Hepatocyte (in vitro differentiated cells): ENCODE data around the gene SLC25A25. TPM values are rescaled to one million over a fixed set of nuclear protein-coding genes. Genes with fewer than 3 reads are reported as not detected.
"Not testable (repeated sequence)": the region's sequence is repeated elsewhere in the genome, so short reads cannot be mapped to it uniquely, and the experiment has no call there.

Experiments
- DNase-seq: peaks from one replicate; pipeline ENCODE4 v3.0.0-alpha.2; 2016; ENCODE audit warnings: low spot score
- H2AFZ ChIP-seq: fragments of 200-600 bp; sonication (generic); 2 replicates; pipeline ENCODE4 v1.6.0; 2016; ENCODE audit warnings: antibody characterized with exemption, mild to moderate bottlenecking
- H3K27ac ChIP-seq: fragments of 200-600 bp; sonication (generic); 2 replicates; pipeline ENCODE4 v1.5.1; 2016; ENCODE audit warnings: mild to moderate bottlenecking
- H3K27me3 ChIP-seq: fragments of 200-600 bp; sonication (generic); 2 replicates; pipeline ENCODE4 v1.6.1; 2016
- H3K36me3 ChIP-seq: fragments of 200-600 bp; sonication (generic); replicated peaks from 2 replicates; pipeline ENCODE4 v1.5.1; 2016; ENCODE audit warnings: low read depth; ENCODE audit not compliant: insufficient read depth
- H3K4me1 ChIP-seq: fragments of 200-600 bp; sonication (generic); 2 replicates; pipeline ENCODE4 v1.5.1; 2016; ENCODE audit warnings: mild to moderate bottlenecking, moderate library complexity; ENCODE audit not compliant: insufficient read depth
- H3K4me2 ChIP-seq: fragments of 200-600 bp; sonication (generic); 2 replicates; pipeline ENCODE4 v1.6.0; 2016
- H3K4me3 ChIP-seq: fragments of 200-600 bp; sonication (generic); 2 replicates; pipeline ENCODE4 v1.5.1; 2016; ENCODE audit warnings: mild to moderate bottlenecking
- H3K79me2 ChIP-seq: fragments of 200-600 bp; sonication (generic); 2 replicates; pipeline ENCODE4 v1.6.0; 2017; ENCODE audit warnings: mild to moderate bottlenecking
- H3K9me2 ChIP-seq: fragments of 200-600 bp; sonication (generic); replicated peaks from 2 replicates; pipeline ENCODE4 v1.6.0; 2017; ENCODE audit warnings: mild to moderate bottlenecking; ENCODE audit not compliant: insufficient read depth
- H3K9me3 ChIP-seq: fragments of 200-600 bp; sonication (generic); 2 replicates; pipeline ENCODE4 v1.5.1; 2016; ENCODE audit warnings: low read depth, mild to moderate bottlenecking
- H4K20me1 ChIP-seq: fragments of 200-600 bp; sonication (generic); 2 replicates; pipeline ENCODE4 v1.6.0; 2016; ENCODE audit warnings: mild to moderate bottlenecking; ENCODE audit not compliant: insufficient read depth, poor library complexity, severe bottlenecking
- CTCF ChIP-seq: fragments of 200-600 bp; sonication (generic); IDR thresholded peaks from 2 replicates; pipeline ENCODE4 v1.5.1; 2016; ENCODE audit warnings: antibody characterized with exemption, mild to moderate bottlenecking; ENCODE audit not compliant: poor library complexity
- EZH2 ChIP-seq: fragments of 200-600 bp; sonication (generic); IDR thresholded peaks from 2 replicates; pipeline ENCODE4 v1.6.1; 2016; ENCODE audit warnings: antibody characterized with exemption, mild to moderate bottlenecking, borderline replicate concordance
- EZH2phosphoT487 ChIP-seq: fragments of 200-600 bp; sonication (generic); IDR thresholded peaks from one replicate; pipeline ENCODE4 v1.6.1; 2018; ENCODE audit warnings: antibody characterized with exemption, mild to moderate bottlenecking, low read depth, moderate library complexity; ENCODE audit not compliant: unreplicated experiment, severe bottlenecking
- WGBS: methylation state at CpG from one replicate; pipeline ENCODE4 v1.1.6; 2016; ENCODE audit warnings: low lambda C conversion rate; ENCODE audit errors: missing lambda C conversion rate; 5-methylcytosine and 5-hydroxymethylcytosine counted together
- polyA plus RNA-seq: library from polyadenylated mRNA; unstranded; fragments of >200 nt; fragmentation: Nextera tagmentation; extraction: Ambion mirVana; gene quantifications from 2 replicates; pipeline ENCODE4 v1.2.1, GENCODE V29; 2016
- total RNA-seq: library from RNA; depleted of rRNA; stranded (reverse); fragments of >200 nt; gene quantifications from 2 replicates; pipeline ENCODE4 v1.2.3, GENCODE V29; 2014

SLC25A25 gene
- total and polyA plus RNA-seq, 2 experiments from 2014 or later: 51.0 to 62.3 TPM

GRCh38 chr9:128068386-128069205, 564 bp downstream of the SLC25A25 start:
- H3K27ac ChIP-seq: peak overlapping the region; percentile 87
- 3% methylated on average over 45 of the region's 50 CpGs for whole genome bisulfite sequencing
- H3K79me2 ChIP-seq: peaks cover 50% of the 10 kb centered on the region
- no peaks in the 10 kb centered on the region for H4K20me1 ChIP-seq
- no peaks in the 10 kb centered on the region for H3K27me3 ChIP-seq
- TF ChIP-seq CTCF (no peak), EZH2 (no peak), EZH2phosphoT487 (no peak)
- peak overlapping the region; percentile 85 for H3K4me2 ChIP-seq
- H3K9me2 ChIP-seq: no peaks in the 10 kb centered on the region
- peak overlapping the region; percentile 67 for H3K4me3 ChIP-seq
- H3K9me3 ChIP-seq: no peaks in the 10 kb centered on the region
- peaks cover 42% of the 10 kb centered on the region for H3K4me1 ChIP-seq
- no peak overlapping the region for H2AFZ ChIP-seq
- DNase-seq: peak; percentile 57
- no peaks in the 10 kb centered on the region for H3K36me3 ChIP-seq

GRCh38 chr9:128070874-128071273, 2.8 kb downstream of the SLC25A25 start:
- Histone ChIP-seq H4K20me1 (no peaks in the 10 kb centered on the region), H3K4me2 (peak overlapping the region; percentile 20), H3K9me3 (no peaks in the 10 kb centered on the region), H3K36me3 (no peaks in the 10 kb centered on the region), H3K4me1 (peaks cover 45% of the 10 kb centered on the region), H3K27me3 (no peaks in the 10 kb centered on the region), H3K27ac (no peak overlapping the region), H2AFZ (no peak overlapping the region), H3K4me3 (no peak overlapping the region), H3K9me2 (no peaks in the 10 kb centered on the region), H3K79me2 (peaks cover 70% of the 10 kb centered on the region)
- no peak for TF ChIP-seq EZH2
- TF ChIP-seq EZH2phosphoT487: no peak
- no peak for TF ChIP-seq CTCF
- no peak for DNase-seq
- whole genome bisulfite sequencing: 85% methylated on average over 7 of the region's 7 CpGs

- H4K20me1 ChIP-seq, DNase-seq, H3K36me3 ChIP-seq, H3K9me2 ChIP-seq, H3K4me3 ChIP-seq, H2AFZ ChIP-seq, H3K9me3 ChIP-seq, H3K27me3 ChIP-seq: not testable (repeated sequence)
- H3K79me2 ChIP-seq: peaks cover 70% of the 10 kb centered on the region
- WGBS: 98% methylated on average over 10 of the region's 12 CpGs
- H3K27ac ChIP-seq: peak overlapping the region; percentile 88
- H3K4me2 ChIP-seq: peak overlapping the region; percentile 58
- peaks cover 39% of the 10 kb centered on the region for H3K4me1 ChIP-seq
Observed at GRCh38 chr9:128071475-128071874, 3.4 kb downstream of the SLC25A25 start.

GRCh38 chr9:128072144-128073021, 4.4 kb downstream of the SLC25A25 start:
- H3K4me1 ChIP-seq: peaks cover 34% of the 10 kb centered on the region
- H3K79me2 ChIP-seq: peaks cover 75% of the 10 kb centered on the region
- no peaks in the 10 kb centered on the region for H3K9me3 ChIP-seq
- H3K27me3 ChIP-seq: no peaks in the 10 kb centered on the region
- 21% methylated on average over 5 of the region's 5 CpGs for WGBS
- DNase-seq: peak; percentile 78
- no peaks in the 10 kb centered on the region for H3K36me3 ChIP-seq
- H3K27ac ChIP-seq: peak overlapping the region; percentile 88
- H2AFZ ChIP-seq: no peak overlapping the region
- no peaks in the 10 kb centered on the region for H4K20me1 ChIP-seq
- no peaks in the 10 kb centered on the region for H3K9me2 ChIP-seq
- peak overlapping the region; percentile 58 for H3K4me2 ChIP-seq
- TF ChIP-seq EZH2phosphoT487 (no peak), CTCF (no peak), EZH2 (no peak)
- no peak overlapping the region for H3K4me3 ChIP-seq
